Measurements from ENCODE around the gene NEIL3.

- TF ChIP-seq EZH2phosphoT487 (IDR thresholded peaks at IDR 0.05; ENCODE audit: borderline replicate concordance, low read length) (no peak), EZH2 (IDR thresholded peaks at IDR 0.05; ENCODE audit: low read length, unreplicated experiment) (no peak)
- TF ChIP-seq, protein P1, sequence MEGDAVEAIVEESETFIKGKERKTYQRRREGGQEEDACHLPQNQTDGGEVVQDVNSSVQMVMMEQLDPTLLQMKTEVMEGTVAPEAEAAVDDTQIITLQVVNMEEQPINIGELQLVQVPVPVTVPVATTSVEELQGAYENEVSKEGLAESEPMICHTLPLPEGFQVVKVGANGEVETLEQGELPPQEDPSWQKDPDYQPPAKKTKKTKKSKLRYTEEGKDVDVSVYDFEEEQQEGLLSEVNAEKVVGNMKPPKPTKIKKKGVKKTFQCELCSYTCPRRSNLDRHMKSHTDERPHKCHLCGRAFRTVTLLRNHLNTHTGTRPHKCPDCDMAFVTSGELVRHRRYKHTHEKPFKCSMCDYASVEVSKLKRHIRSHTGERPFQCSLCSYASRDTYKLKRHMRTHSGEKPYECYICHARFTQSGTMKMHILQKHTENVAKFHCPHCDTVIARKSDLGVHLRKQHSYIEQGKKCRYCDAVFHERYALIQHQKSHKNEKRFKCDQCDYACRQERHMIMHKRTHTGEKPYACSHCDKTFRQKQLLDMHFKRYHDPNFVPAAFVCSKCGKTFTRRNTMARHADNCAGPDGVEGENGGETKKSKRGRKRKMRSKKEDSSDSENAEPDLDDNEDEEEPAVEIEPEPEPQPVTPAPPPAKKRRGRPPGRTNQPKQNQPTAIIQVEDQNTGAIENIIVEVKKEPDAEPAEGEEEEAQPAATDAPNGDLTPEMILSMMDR (conservative IDR thresholded peaks at IDR 0.05; ENCODE audit: low read depth, low read length), result no peak
Observed at GRCh38 chr4:177297785-177298391, 11.8 kb upstream of the NEIL3 start.
